AG09309 (cell line): ENCODE measurements around the gene PDE4D.
"Not testable (repeated sequence)": the region's sequence is repeated elsewhere in the genome, so short reads cannot be mapped to it uniquely, and the experiment has no call there.

Source experiments
- DNase-seq: peaks from one replicate; pipeline ENCODE4 v3.0.0-alpha.2; 2010; ENCODE audit warnings: low read depth
- H3K4me3 ChIP-seq: 2 replicates; pipeline ENCODE4 v1.5.1; 2011; ENCODE audit warnings: mild to moderate bottlenecking, low read depth, low read length, moderate library complexity; ENCODE audit not compliant: control insufficient read depth
- TF ChIP-seq, protein P1 (sequence below): IDR thresholded peaks from 2 replicates; pipeline ENCODE4 v1.5.1; 2011; ENCODE audit warnings: mild to moderate bottlenecking, low read depth, low read length, inconsistent platforms; ENCODE audit not compliant: insufficient read depth, control insufficient read depth; ENCODE audit errors: missing control alignments

The PDE4D gene

DNA sequence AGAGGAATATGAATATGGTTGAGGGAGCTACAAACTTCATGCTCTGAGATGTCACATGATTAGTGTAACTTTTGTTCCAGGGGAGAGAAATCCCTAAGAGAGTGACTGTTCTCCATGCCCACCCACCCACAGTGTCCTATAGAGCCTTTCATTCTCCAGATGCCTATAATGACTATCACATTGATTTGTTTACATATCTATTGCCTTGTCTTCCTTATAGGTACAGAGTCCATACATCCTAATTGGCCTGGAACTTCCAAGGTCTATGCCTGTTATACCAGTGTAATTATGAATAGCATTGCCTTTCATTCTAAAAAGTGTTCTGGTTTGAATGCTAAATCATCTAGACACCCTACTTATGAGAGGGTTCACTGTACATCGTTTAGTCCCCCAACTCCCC lies 835.3 kb downstream of the PDE4D start:
- TF ChIP-seq, protein P1, sequence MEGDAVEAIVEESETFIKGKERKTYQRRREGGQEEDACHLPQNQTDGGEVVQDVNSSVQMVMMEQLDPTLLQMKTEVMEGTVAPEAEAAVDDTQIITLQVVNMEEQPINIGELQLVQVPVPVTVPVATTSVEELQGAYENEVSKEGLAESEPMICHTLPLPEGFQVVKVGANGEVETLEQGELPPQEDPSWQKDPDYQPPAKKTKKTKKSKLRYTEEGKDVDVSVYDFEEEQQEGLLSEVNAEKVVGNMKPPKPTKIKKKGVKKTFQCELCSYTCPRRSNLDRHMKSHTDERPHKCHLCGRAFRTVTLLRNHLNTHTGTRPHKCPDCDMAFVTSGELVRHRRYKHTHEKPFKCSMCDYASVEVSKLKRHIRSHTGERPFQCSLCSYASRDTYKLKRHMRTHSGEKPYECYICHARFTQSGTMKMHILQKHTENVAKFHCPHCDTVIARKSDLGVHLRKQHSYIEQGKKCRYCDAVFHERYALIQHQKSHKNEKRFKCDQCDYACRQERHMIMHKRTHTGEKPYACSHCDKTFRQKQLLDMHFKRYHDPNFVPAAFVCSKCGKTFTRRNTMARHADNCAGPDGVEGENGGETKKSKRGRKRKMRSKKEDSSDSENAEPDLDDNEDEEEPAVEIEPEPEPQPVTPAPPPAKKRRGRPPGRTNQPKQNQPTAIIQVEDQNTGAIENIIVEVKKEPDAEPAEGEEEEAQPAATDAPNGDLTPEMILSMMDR, result no peak
- H3K4me3 ChIP-seq, result no peak overlapping the region
- DNase-seq, result no peak

DNA sequence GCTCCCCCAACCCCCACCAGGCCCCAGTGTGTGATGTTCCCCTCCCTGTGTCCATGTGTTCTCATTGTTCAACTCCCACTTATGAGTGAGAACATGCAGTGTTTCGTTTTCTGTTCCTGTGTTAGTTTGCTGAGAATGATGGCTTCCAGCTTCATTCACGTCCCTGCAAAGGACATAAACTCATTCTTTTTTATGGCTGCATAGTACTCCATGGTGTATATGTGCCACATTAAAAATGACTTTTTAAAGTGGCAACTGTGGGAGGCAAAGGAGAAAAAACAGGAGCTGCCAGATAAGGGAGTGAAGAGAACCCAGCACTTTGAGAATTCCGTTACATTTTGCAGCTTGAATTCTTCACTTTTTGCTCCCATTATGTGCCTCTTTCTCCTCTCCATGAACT lies 836.9 kb downstream of the PDE4D start:
- DNase-seq, H3K4me3 ChIP-seq: not testable (repeated sequence)

DNA sequence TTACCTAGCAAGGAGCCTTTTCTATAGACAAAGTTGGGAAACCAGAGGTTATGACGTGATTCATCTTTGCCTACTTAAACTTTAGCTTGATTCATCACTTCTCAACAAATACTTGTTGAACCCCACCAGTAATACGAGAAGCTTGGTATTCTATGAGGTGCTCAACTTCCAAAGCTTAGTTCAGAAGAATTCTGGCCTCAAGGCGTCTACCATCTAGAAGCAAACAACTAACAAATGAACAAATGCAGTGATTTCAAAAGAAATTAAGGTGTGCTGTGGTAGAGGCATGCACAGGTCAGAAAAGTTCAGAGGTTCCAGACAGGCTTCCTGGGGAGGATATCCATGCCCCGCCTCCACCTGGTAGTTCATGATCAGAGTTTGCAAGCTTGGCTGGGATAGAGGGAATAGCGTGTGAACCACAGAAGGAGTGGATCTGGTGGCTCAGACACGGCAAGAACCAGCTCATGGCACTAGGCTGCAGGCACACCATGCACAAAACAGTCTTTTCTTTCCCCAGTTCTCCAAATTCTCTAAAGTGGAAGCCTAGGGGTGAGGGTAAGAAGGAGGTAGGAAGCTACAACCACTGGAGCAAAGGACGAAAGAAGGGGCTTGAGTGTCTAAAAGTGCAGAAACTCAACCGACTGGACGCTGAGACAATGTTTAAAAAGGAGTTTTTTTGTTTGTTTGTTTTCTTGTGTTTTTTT lies 837.6 kb downstream of the PDE4D start:
- no peak for DNase-seq
- H3K4me3 ChIP-seq, result no peak overlapping the region
- TF ChIP-seq, protein P1, result no peak

DNA sequence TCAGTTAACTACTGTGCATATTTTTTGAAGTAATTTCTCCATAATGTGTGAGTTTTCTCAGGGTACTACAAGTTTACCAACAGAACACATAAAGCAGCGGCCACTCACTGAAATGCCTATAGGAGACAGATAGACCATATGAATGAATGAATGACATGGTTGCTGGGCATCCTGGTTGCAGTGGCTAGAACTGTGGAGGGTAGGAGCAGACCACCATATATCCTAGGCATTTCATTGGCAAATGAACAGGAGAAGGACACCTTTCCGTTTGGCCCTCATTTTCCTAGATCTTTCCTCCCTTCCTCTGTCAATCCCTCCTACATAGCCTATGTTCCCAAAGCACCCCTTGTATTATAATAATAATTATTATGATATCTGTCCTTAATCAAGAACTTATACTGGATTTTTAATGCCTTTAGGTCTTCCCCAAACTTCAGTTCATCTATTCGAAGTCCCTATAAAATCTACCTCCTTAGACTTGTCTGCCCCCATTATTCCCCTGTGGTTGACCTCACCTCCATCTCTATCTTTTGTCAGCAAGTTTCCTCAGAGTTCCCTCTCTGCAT lies 838.5 kb downstream of the PDE4D start:
- TF ChIP-seq, protein P1, result no peak
- no peak for DNase-seq
- H3K4me3 ChIP-seq, result no peak overlapping the region

DNA sequence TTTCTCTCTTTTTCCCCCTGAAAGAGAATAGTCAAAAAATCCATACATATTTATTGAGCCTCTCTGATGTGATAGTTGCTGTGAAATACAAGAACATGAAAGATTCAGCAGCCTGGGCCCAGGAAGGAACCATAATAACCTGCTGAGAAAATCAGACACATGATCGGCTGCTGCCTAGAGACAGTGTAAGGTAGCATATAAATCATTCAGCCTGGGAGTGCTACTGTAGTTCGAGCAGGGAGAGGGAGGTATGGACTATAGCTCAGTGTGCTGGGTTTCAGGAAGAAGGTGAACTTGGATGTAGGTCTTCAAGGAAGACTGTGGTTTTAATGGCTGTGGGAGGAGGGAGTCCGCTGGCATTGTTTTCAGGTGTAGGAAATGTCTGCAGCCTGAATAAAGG lies 841.6 kb downstream of the PDE4D start:
- TF ChIP-seq, protein P1, result no peak
- no peak overlapping the region for H3K4me3 ChIP-seq
- DNase-seq, result no peak

DNA sequence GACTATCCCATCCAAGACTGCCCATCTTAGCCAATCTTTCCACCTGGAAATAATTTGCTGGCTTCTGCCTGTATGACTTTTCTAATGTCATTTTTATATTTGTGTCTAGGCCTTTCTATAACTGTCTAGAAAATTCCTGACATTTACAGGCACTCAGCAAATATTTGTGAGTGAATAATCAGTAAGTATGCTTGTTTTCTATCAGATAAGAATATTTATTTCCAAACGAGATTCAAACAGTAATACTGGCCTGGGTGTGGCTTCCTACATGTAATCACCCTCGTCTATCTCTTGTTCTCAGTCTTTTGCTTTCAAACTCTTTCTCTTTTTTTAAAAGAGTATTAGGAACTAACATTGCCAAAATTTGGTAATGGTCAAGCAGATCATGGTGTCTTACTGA lies 844.4 kb downstream of the PDE4D start:
- no peak for DNase-seq
- H3K4me3 ChIP-seq, result no peak overlapping the region
- TF ChIP-seq, protein P1, result no peak

DNA sequence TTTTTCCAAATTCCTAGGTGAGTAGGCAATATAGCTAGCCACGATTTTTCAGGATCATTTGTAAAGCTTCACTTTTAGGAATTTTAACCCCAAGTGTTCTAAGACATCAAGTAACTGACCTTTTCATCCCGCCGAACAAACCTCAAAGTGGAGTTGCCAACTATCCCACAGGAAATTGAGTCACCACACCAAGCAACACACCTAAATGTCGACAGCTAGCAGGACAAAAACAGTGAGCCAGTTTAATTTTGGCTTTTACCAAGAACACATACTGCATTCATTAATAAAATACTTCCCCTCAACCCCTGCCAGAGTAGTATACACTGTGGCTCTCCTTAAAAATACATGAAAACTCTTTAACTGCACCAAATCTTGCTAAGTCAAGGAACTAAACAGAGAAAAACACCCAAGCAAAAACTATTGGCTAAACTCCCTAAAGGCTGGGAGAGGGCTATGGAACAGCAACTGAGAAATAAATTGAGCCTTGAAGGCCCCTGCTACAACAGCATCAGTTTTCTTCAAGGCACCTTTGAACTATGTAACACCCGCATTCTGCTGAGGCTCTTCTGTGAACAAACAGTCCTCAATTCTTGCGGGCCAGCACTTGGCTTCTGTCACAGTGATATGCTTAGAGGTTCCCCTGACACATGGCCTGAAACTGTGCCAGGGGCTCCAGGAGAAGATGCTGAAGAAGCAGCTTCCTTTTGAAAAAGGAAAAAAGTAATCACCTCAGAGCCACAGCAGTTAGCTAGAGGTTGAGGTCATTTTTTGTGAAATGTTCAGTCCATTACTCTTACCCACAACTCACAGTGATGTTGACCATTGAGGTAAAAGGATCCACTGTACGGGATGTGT lies 851.1 kb downstream of the PDE4D start:
- TF ChIP-seq, protein P1, result no peak
- no peak for DNase-seq
- H3K4me3 ChIP-seq, result no peak overlapping the region
